ENCODE results near the gene MRPS23. TPM values are rescaled to one million over a fixed set of nuclear protein-coding genes. Genes with fewer than 3 reads are reported as not detected.

Gene MRPS23
- total RNA-seq = 21.4 and 34.9 TPM in 2 replicates

DNA sequence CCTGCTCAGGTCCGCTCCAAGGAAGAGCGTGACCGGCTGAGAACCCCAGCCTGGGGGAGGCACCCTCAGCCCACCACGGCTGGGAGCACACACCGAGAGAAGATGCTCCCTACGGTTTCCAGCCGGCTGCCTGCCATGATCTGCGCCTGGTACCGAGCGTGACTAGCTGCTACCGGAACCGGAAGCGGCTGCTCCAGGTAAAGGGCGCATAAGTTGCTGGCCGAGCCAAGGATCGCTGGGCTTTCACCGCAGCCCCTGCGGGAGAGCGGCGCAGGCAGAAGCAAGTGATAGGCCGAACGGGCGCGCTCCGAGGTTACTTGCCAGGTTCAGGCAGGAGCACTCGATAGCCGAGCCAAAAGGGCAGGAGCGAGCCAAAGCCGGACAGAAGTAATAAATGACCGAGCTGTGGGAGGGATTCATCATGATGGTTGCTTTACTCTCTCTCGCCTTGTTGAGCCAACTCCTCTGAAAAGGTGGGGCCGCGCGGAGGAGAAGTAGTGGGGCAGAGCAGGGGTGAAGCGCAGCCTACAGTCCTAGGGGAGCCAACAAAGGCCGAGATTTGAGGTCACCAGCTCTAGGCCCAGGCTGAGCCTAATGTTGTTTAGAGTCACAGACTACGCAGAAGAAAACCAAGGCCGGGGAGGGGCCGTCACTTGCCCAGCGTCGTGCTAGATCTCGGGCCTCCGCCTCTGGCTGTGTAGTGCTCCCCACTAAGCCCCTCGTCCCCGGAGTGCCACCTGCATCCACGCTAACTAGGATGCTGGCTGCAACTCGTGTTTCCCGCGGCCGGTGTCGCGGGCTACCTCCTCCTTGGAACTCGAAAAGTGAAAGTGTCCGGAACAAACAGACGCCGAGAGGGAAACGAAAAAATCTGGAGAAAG is at the start of gene MRPS23:
TSS of gene MRPS23 (minus strand) at position 171 of the 881 bp plus-strand sequence. CDS start at position 137, 34 bp downstream.

Small RNA genes lying within 50 kb of the gene (small RNA-seq; reads per million reads assigned to genes)
- gene RN7SKP94 (ENCODE audit: low replicate concordance) = not detected

Other genes starting within 250 kb of the MRPS23 start
- gene CCDC182, start 104.7 kb downstream of the MRPS23 start, total RNA-seq = not detected in 2 replicates
- 12.5 and 23.6 TPM in 2 replicates for gene CUEDC1, start 105.4 kb upstream of the MRPS23 start, total RNA-seq
- 36.5 and 58.4 TPM in 2 replicates for gene VEZF1, start 138.2 kb upstream of the MRPS23 start, total RNA-seq
- gene SRSF1, start 157.2 kb upstream of the MRPS23 start, total RNA-seq = 328 and 537 TPM in 2 replicates
- 10.1 and 11.9 TPM in 2 replicates for gene DYNLL2, start 233.4 kb upstream of the MRPS23 start, total RNA-seq

Measured in placental pericyte (primary cell).